Prostate gland (tissue), 2 donors: ENCODE measurements around the gene NOP10.

Source experiments
- CTCF ChIP-seq, 4 experiments: fragments of 200-600 bp in 2 of 4; fragments of 450-650 bp in 2 of 4; sonication (generic) in 2 of 4; IDR thresholded peaks; 1 replicate in 3 of 4; 2 replicates in 1 of 4; pipeline ENCODE4 v1.5.1; 2016 to 2019; ENCODE audit warnings: antibody characterized with exemption in 4 of 4, mild to moderate bottlenecking in 2 of 4, moderate library complexity in 2 of 4
- POLR2A ChIP-seq: fragments of 450-650 bp; IDR thresholded peaks from one replicate; pipeline ENCODE4 v1.6.1; 2016; ENCODE audit warnings: antibody characterized with exemption, mild to moderate bottlenecking
- POLR2AphosphoS5 ChIP-seq: sonication (generic); formaldehyde crosslinking; IDR thresholded peaks from one replicate; pipeline ENCODE4 v1.6.1; 2017; ENCODE audit warnings: antibody characterized with exemption

- TF ChIP-seq POLR2A = no peak
- no peak for TF ChIP-seq CTCF (IDR thresholded peaks at IDR 0.05)
- no peak for TF ChIP-seq POLR2AphosphoS5
Measured at GRCh38 chr15:34336231-34336990, 6.5 kb downstream of the NOP10 start.
